Measurements from ENCODE around the gene CDK14.

The CDK14 gene

DNA sequence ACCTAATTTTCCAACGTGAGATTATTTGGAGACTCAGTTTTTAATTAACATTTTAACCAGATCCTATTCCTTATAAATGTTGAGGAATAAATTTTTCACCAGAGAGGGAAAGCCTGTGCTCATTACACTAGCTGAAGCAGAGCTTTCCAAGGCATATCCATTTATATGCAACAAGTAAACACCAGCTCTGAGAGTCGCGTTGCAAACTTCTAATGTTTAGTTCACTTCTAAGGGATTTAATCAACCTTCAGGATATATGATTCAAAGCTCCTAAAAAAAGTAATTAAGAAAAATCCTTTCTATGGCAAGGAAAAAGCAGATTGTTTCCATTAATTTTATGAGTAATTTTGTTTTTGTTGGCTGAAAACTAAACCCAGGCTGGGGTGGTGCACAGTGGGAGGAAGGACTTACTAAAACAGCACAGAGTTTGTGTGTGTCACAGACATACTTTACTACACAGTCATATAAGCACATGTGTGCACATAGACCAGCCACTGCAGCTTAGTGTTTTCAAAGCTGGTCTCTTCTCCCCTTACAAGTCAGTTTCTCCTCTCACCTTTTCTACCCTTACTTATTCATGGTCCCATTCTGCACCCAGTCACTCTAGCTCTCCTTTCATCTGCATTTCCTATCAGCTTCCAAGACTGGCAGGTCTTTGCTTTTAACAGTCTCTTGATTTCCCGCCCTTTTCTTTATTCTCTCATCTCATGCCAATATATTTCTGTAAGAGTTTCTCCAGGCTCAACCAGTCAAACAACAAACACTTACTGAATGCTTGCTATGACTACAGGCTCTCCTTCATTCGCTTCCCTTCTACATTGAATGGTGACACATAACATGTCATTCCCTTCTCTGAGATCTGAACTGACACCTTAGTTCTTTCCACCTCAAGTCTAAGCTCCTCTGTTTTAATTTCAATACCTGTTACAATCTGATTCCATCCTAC is 587.0 kb downstream of the CDK14 start:
- no peak overlapping the region for H3K4me3 ChIP-seq (ENCODE audit: insufficient read depth, low read depth, low read length)
- no peak overlapping the region for H3K27ac ChIP-seq (ENCODE audit: insufficient read depth, low read depth, low read length, poor library complexity, severe bottlenecking)
- H3K4me1 ChIP-seq (ENCODE audit: control insufficient read depth, insufficient read depth, low read length) = no peaks in the 10 kb centered on the region
- WGBS, 2 experiments = 63 to 85% methylated on average over 4 to 5 of the region's 5 CpGs
- no peaks in the 10 kb centered on the region for H3K36me3 ChIP-seq (ENCODE audit: control insufficient read depth, insufficient read depth, low read length)
- H3K9me3 ChIP-seq (ENCODE audit: control insufficient read depth, low read length) = no peaks in the 10 kb centered on the region
- H3K27me3 ChIP-seq (ENCODE audit: control insufficient read depth, insufficient read depth, low read length, poor library complexity, severe bottlenecking) = no peaks in the 10 kb centered on the region

DNA sequence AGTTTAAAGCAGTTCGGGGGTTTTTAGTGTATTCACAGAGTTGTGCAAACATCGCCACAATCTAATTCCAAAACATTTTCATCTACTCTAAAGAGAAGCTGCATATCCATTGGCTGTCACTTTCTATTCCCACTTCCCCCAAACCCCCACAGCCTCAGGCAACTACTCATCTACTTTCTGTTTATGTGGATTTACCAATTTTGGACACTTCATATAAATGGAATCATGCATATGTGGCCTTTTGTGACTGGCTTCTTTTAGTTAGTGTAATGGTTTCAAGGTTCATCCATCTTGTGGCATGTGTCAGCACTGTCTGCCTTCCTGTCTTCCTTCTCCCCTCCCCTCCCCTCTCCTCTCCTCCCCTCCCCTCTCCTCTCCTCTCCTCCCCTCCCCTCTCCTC is 589.6 kb downstream of the CDK14 start:
- Histone ChIP-seq H3K4me1 (ENCODE audit: control insufficient read depth, insufficient read depth, low read length) (no peaks in the 10 kb centered on the region), H3K36me3 (ENCODE audit: control insufficient read depth, insufficient read depth, low read length) (no peaks in the 10 kb centered on the region), H3K9me3 (ENCODE audit: control insufficient read depth, low read length) (no peaks in the 10 kb centered on the region), H3K27ac (ENCODE audit: insufficient read depth, low read depth, low read length, poor library complexity, severe bottlenecking) (no peak overlapping the region), H3K4me3 (ENCODE audit: insufficient read depth, low read depth, low read length) (no peak overlapping the region), H3K27me3 (ENCODE audit: control insufficient read depth, insufficient read depth, low read length, poor library complexity, severe bottlenecking) (no peaks in the 10 kb centered on the region)
- WGBS, 2 experiments = 95 to 97% methylated on average over 2 of the region's 2 CpGs

DNA sequence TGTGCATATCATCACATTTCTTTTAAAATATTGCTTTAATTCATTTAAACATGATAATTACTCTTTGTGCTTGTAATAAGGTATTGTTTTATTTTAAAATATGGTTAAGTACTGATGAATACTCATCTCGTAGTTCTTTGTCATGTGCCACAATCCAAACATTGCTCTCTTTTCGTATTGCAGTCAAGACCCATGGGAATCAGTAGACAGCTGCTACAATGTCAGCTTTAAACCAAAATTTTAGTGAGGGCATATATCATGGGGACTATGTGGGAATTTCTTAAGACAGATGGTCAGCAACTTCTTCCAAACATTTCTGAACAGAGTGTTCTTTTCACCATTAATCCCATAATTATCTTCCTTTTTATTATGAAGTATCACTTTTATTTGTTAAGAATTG is 590.9 kb downstream of the CDK14 start:
- H3K36me3 ChIP-seq (ENCODE audit: control insufficient read depth, insufficient read depth, low read length) = no peaks in the 10 kb centered on the region
- WGBS, 2 experiments = 98 to 100% methylated on average over 2 of the region's 2 CpGs
- no peak overlapping the region for H3K27ac ChIP-seq (ENCODE audit: insufficient read depth, low read depth, low read length, poor library complexity, severe bottlenecking)
- no peaks in the 10 kb centered on the region for H3K9me3 ChIP-seq (ENCODE audit: control insufficient read depth, low read length)
- no peaks in the 10 kb centered on the region for H3K4me1 ChIP-seq (ENCODE audit: control insufficient read depth, insufficient read depth, low read length)
- H3K27me3 ChIP-seq (ENCODE audit: control insufficient read depth, insufficient read depth, low read length, poor library complexity, severe bottlenecking) = no peaks in the 10 kb centered on the region
- no peak overlapping the region for H3K4me3 ChIP-seq (ENCODE audit: insufficient read depth, low read depth, low read length)

DNA sequence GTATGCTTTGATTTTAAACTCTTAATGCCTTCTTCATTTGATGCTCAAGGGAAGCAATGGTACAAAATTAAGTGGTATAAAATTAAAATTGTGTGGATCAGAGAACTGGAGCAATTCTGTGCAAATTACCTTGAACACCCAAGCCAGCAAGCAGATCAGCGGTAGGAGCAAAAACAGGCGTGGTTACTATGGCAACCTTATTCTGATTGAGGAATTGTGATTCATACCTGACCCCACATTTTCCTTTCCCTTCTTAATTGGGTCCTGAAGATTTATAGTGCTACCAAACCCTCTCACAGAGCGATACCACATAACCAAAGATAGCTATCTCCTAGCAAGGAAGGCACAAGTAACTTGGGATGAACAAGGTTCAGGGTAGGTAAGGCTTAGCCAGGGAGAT is 595.6 kb downstream of the CDK14 start:
- Histone ChIP-seq H3K4me1 (ENCODE audit: control insufficient read depth, insufficient read depth, low read length) (peaks cover 26% of the 10 kb centered on the region), H3K9me3 (ENCODE audit: control insufficient read depth, low read length) (no peaks in the 10 kb centered on the region), H3K27ac (ENCODE audit: insufficient read depth, low read depth, low read length, poor library complexity, severe bottlenecking) (no peak overlapping the region), H3K4me3 (ENCODE audit: insufficient read depth, low read depth, low read length) (no peak overlapping the region), H3K27me3 (ENCODE audit: control insufficient read depth, insufficient read depth, low read length, poor library complexity, severe bottlenecking) (no peaks in the 10 kb centered on the region), H3K36me3 (ENCODE audit: control insufficient read depth, insufficient read depth, low read length) (no peaks in the 10 kb centered on the region)
- 89 to 95% methylated on average over 3 of the region's 3 CpGs for WGBS, 2 experiments

DNA sequence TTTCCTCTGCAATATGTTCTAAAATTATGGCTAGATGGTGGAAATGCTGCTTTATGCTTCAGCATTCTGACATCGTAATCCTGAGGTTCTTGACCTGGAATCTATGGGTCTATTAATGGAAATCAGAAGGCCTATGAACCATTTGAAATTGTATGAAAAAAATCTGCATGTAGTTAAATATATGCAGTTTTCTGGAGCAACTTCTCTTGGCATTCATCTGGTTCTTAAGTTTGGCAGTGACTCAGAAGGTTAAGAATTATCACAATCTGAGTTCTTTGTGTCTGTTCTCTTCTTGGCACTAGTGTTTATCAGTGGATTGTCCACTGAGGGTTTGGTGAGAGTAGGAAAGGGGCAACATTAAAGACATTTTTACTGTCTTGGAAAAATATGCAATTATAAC is 597.0 kb downstream of the CDK14 start:
- no peaks in the 10 kb centered on the region for H3K36me3 ChIP-seq (ENCODE audit: control insufficient read depth, insufficient read depth, low read length)
- no peak overlapping the region for H3K4me3 ChIP-seq (ENCODE audit: insufficient read depth, low read depth, low read length)
- H3K4me1 ChIP-seq (ENCODE audit: control insufficient read depth, insufficient read depth, low read length) = peaks cover 26% of the 10 kb centered on the region
- 98 to 100% methylated on average over 1 of the region's 1 CpG for WGBS, 2 experiments
- no peak overlapping the region for H3K27ac ChIP-seq (ENCODE audit: insufficient read depth, low read depth, low read length, poor library complexity, severe bottlenecking)
- no peaks in the 10 kb centered on the region for H3K27me3 ChIP-seq (ENCODE audit: control insufficient read depth, insufficient read depth, low read length, poor library complexity, severe bottlenecking)
- H3K9me3 ChIP-seq (ENCODE audit: control insufficient read depth, low read length) = no peaks in the 10 kb centered on the region

DNA sequence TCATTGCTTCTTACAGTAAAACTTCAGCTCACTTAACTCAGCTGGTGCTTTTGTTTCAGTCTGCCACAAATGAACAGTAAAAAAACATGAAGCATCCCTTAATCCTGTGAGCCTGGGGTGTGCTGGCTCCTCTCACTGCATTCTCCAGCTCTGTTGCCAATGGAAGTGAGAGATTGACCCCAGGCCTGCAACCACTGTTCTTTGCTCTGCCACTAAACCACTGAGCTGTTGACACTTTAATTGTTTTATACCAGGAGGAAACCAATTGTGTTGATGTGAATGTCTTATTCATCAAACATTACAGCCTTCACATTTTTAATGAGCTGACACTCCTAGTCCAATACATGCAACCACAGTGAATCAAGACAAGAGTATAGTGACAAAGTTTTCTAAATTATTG is 598.7 kb downstream of the CDK14 start:
- H3K27ac ChIP-seq (ENCODE audit: insufficient read depth, low read depth, low read length, poor library complexity, severe bottlenecking) = peak overlapping the region; percentile 52
- no peaks in the 10 kb centered on the region for H3K9me3 ChIP-seq (ENCODE audit: control insufficient read depth, low read length)
- H3K36me3 ChIP-seq (ENCODE audit: control insufficient read depth, insufficient read depth, low read length) = no peaks in the 10 kb centered on the region
- H3K4me1 ChIP-seq (ENCODE audit: control insufficient read depth, insufficient read depth, low read length) = peaks cover 26% of the 10 kb centered on the region
- H3K4me3 ChIP-seq (ENCODE audit: insufficient read depth, low read depth, low read length) = no peak overlapping the region
- no peaks in the 10 kb centered on the region for H3K27me3 ChIP-seq (ENCODE audit: control insufficient read depth, insufficient read depth, low read length, poor library complexity, severe bottlenecking)

DNA sequence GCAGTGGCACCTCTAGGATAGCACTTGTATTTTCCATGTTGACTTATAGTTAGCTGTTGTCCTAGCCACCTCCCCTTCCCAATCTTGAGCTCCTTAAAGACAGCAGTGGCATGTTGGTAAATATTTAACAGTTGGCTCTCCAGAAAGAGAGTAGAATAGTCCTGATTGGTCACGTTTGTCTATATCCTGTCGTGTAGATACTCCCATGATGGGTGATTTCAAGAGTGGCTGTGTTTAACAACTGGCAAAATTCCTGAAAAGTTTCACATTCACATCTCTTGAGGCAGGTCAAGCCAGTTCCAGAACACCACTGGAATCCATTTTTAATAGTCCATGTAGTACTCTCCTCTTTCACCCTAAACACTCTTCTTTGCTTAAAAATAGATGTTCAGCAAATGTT is 599.9 kb downstream of the CDK14 start:
- 87 to 90% methylated on average over 2 of the region's 2 CpGs for WGBS, 2 experiments

DNA sequence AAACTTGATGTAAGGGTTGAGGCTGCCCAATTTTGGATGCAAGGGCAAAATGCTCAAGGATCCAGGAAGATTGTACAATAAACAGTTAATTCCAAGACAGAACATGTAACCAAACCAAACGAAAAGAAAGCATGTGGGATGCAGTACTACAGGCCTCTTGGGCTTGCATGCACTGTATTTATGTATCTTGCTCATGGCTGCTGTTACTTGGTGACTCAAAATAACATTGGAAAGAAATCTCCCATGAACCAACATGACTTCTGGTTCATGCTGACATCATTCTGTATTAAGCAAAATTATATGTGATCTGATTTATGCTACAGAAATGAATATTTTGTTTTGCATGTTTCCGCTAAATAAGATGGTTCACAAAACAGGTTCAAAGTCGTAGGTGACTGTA is 602.2 kb downstream of the CDK14 start:
- WGBS, 2 experiments = 89 to 98% methylated on average over 3 of the region's 3 CpGs
- no peak overlapping the region for H3K27ac ChIP-seq (ENCODE audit: insufficient read depth, low read depth, low read length, poor library complexity, severe bottlenecking)
- no peaks in the 10 kb centered on the region for H3K36me3 ChIP-seq (ENCODE audit: control insufficient read depth, insufficient read depth, low read length)
- no peaks in the 10 kb centered on the region for H3K9me3 ChIP-seq (ENCODE audit: control insufficient read depth, low read length)
- H3K27me3 ChIP-seq (ENCODE audit: control insufficient read depth, insufficient read depth, low read length, poor library complexity, severe bottlenecking) = no peaks in the 10 kb centered on the region
- H3K4me1 ChIP-seq (ENCODE audit: control insufficient read depth, insufficient read depth, low read length) = peaks cover 34% of the 10 kb centered on the region
- no peak overlapping the region for H3K4me3 ChIP-seq (ENCODE audit: insufficient read depth, low read depth, low read length)

More for the DNA sequence above, 599.9 kb downstream of the CDK14 start:
- Histone ChIP-seq H3K4me1 (ENCODE audit: control insufficient read depth, insufficient read depth, low read length) (peaks cover 26% of the 10 kb centered on the region), H3K27me3 (ENCODE audit: control insufficient read depth, insufficient read depth, low read length, poor library complexity, severe bottlenecking) (no peaks in the 10 kb centered on the region), H3K36me3 (ENCODE audit: control insufficient read depth, insufficient read depth, low read length) (no peaks in the 10 kb centered on the region), H3K9me3 (ENCODE audit: control insufficient read depth, low read length) (no peaks in the 10 kb centered on the region), H3K4me3 (ENCODE audit: insufficient read depth, low read depth, low read length) (no peak overlapping the region), H3K27ac (ENCODE audit: insufficient read depth, low read depth, low read length, poor library complexity, severe bottlenecking) (no peak overlapping the region)

DNA sequence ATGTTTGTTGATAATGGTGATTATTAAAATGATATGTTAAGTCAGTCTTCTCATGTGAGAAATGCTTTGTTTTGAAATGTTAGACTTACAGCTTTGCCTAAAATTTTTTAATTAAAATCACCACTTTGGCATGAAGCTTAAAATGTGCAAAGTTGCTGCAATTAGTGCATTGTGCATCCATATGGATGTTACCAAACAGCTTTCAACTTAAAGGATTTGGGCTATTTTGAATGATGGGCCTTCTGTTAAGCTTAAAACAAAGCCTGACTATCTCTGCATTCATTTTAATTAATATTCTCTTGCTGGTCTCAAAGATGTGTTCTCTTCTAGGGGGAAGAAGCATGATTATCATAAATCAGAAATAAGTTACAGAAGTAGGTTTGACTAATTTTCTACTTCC is 603.5 kb downstream of the CDK14 start:
- no peaks in the 10 kb centered on the region for H3K27me3 ChIP-seq (ENCODE audit: control insufficient read depth, insufficient read depth, low read length, poor library complexity, severe bottlenecking)
- peaks cover 25% of the 10 kb centered on the region for H3K4me1 ChIP-seq (ENCODE audit: control insufficient read depth, insufficient read depth, low read length)
- no peaks in the 10 kb centered on the region for H3K9me3 ChIP-seq (ENCODE audit: control insufficient read depth, low read length)
- H3K4me3 ChIP-seq (ENCODE audit: insufficient read depth, low read depth, low read length) = no peak overlapping the region
- H3K27ac ChIP-seq (ENCODE audit: insufficient read depth, low read depth, low read length, poor library complexity, severe bottlenecking) = no peak overlapping the region
- H3K36me3 ChIP-seq (ENCODE audit: control insufficient read depth, insufficient read depth, low read length) = no peaks in the 10 kb centered on the region

DNA sequence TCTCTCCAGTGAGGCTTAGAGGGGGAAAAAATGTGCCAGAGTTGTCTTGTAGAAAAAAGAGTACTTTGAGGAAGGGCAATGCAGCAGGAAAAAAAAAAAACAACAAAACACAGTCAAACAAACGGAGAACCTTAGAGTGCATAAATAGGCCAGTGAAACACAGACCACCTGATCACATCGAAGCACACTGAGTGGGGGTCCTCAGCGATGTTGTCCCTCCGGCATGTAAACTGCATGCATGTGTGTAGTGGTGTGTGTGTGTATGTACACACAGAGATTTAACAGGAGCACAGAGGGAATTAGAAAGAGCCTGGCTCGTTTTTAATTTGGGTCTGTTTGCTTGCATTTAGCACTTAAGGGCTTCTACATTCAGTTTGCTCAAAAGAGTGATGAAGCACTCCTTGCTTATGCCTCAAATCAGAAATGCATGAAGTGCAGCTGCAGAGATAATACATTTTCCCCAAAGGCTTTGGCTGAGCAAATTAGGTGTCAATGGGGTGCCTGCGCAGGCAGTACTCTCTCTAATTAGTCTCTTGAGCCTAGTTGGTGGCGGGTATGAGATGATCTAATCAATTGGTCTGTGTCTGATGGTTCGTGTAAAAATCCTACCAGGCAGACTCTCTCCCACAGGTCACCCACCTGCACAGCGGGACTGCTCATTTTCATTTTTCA is 605.5 kb downstream of the CDK14 start:
- Histone ChIP-seq H3K27me3 (ENCODE audit: control insufficient read depth, insufficient read depth, low read length, poor library complexity, severe bottlenecking) (no peaks in the 10 kb centered on the region), H3K4me3 (ENCODE audit: insufficient read depth, low read depth, low read length) (no peak overlapping the region), H3K27ac (ENCODE audit: insufficient read depth, low read depth, low read length, poor library complexity, severe bottlenecking) (no peak overlapping the region), H3K36me3 (ENCODE audit: control insufficient read depth, insufficient read depth, low read length) (no peaks in the 10 kb centered on the region), H3K9me3 (ENCODE audit: control insufficient read depth, low read length) (no peaks in the 10 kb centered on the region), H3K4me1 (ENCODE audit: control insufficient read depth, insufficient read depth, low read length) (peaks cover 8% of the 10 kb centered on the region)
- 76 to 81% methylated on average over 8 to 9 of the region's 9 CpGs for WGBS, 2 experiments
